COLO668 (cell line): ENCODE data around the gene REXO5.

Experiments used
- DNase-seq: peaks from one replicate; lab custom pipeline; 2025; ENCODE audit not compliant: unreplicated experiment; lab: John Stamatoyannopoulos, UW

The REXO5 gene

DNA sequence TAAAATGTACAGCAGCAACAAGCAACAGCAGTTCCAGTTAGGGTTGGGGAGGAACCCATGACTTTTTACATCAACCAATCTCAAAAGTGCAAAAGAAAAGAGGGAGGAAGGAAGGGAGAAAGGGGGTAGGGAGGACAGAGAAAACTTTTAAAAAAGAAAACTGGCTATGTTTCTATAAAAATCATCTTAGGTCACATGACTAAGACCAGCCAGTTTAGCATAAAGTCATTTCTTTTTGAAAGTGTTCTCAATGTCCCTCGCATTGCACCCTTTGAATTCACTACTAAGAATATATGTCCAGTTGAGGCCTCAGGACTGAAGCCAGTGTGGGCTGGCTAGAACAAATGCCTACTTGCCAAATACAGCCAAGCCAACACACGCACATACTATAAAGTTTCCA lies 64.9 kb downstream of the REXO5 start:
- DNase-seq, result no peak

DNA sequence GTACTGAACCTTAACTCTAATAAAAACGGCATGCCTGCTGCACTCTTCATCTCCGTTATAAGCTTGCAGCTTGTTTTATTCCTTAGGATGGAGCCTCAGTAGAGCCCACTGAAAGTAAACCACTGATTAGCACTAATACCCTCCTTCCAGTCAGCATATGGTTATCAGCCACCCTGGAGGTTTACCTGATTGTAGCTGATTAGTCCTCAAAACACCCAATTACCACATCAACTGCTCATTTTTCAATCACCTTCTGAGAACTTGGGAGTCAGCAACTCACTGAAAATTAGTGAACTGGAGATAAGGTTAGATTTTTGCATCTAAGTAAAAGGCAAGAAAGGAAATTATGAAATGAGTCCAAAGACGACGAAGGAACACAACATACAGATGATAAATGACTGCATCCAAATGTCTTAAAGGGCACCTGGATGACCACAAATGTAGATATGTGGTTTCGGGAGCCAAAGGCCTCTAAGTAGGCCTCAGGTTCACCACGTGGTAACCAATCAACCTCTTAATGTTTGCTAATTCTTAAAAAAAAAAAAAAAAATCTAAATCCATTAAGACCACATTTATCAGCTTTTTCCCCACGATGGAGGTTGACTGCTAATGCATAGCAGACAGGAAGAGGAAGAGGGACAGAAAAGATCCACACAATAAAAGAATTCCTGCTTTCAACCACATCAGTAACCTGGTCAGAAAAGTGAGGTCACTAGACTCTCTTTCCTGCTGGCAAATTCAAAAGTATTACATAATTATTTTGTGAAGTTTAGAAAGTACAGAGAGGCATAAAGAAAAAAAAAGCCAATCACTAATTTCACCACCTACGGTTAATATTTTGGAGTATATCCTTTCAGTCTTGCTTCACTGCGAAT lies 65.9 kb downstream of the REXO5 start:
- no peak for DNase-seq

DNA sequence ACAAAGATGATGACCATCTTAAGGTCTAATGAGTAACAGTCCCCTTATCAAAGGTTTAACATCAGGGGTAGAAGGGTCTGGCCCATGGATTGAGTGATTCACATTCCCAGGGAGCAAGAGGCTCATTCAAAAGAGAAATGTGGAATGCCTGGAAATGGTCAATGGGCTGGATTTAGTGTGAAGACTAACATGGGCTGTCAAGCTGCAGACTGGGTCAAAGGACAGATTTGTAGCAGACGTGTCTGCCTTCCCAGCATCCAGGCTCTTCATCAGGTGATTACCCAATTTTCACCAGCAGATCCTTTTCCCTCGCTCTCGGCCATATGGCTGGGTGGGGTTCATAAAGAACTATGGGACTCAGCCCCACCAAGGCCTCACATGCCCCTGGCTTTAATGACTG lies 67.0 kb downstream of the REXO5 start:
- DNase-seq, result no peak

DNA sequence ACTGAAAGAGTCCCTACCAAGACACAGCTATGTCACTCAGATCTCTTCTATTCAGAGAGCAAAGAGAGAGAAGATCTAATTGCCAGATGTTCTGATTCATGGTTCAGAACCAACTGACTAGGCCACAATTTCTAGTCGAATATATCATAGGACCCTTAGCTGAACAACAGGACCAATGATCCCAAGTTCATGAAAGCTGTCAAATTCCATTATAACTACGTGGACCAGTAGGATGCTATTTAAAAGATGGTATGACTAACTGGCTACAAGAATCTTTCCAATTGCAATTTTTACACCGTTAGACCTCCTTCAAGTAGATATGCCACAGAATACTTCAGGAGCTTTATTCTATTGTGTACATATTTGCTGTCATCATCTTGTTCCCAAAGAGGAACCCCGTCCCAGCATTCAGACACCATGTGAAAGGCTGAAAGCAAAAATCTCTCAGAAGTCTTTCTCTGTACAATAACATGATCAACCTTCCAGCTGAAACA lies 67.8 kb downstream of the REXO5 start:
- DNase-seq, result no peak

DNA sequence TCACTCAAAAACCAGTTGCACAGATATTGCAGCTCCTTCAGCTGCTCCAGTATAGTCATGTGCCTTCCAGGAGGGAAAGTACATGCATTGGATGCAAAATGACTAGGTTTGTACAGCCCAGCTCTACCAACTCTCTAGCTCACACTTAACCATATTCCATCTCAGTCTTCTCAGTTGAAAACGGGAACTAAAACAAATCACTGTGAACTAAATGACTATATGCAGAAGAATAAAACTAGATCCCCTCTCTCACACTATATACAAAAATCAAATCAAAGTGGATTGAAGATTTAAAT lies 69.0 kb downstream of the REXO5 start:
- no peak for DNase-seq

DNA sequence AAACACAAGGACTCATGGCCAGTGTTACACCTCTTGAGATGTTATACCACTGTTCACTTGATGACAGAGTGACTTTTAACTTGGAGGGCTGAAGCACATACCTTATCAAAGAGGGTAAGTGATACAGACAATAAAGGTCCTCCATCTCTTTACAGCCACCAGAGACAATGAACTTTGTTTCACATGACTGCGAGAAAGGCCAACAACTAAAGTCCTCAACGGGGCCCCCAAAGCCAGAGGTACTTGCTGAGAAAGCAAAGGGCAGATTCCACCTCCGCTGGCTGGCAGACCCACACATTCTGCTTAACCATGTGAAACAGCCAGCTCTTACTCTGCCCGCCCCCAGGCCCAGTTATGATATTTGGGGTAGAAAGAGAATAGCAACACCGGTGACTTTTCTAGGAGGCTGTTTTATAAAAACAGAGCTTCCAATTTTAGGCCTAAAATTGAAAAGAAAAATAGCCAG lies 72.4 kb downstream of the REXO5 start:
- DNase-seq, result no peak

DNA sequence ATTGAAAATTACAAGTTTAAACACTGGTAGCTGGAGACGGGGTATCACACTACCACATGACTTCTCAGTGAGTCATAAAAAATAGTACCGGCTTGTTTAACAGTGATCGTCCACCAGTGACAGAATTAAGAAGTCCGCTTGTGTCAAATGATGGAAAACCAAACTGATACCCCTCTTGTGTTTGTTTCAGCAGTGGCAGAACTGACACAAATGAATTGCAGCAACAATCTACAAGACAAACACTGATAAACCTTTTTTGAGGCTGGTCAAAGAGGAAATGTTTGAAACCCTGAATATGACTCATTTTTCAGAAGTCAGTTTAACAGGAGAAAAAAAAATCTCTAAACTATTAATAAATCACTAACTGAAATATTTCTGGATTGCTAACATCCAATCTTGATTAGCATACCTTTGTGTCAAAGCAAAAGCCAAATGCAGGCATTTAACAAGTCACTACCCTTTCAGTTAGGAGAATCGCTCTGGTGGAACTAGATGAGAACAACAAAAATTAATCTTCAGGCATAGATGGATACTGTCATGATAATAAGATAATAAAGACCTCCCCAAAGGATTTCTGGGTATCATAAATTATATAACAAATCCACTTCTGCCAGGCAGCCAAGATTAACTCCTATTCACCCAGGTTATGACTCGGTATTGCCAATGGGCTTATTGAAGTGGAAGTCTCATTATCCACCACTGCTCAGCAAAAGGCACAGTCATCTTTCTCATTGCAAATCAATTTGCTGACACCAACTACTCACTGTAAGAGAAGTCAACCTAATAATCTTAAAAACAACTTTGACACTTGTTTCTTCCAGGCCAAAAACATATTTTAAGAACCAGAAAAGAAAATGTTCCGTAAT lies 73.1 kb downstream of the REXO5 start:
- DNase-seq, result no peak

DNA sequence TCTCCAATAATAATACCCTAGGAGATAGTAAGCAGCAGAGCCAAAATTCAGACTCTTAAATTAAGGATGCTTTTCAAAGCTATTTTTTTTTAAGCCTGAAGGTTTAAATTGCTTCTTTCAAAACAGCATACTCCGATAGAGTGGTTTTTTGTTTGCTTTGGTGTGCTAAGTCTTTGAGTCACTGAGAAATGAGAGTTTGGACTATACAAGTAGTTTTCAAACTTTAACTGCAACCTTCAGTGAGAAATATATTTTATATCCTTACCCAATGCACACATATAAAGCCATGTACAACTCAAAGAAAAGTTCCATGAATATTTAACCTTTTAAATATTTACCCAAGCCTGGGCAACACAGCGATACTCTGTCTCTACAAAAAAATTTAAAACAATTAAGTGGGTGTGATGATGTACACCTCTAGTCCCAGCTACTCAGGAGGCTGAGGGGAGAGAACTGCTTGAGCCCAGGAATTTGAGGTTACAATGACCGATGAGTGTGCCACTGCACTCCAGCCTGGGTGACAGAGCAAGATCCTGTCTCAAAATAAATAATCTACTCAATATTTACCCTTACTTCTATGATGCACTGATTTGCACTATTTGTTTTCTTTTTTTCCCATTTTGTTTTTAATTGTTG lies 74.7 kb downstream of the REXO5 start:
- DNase-seq, result no peak

DNA sequence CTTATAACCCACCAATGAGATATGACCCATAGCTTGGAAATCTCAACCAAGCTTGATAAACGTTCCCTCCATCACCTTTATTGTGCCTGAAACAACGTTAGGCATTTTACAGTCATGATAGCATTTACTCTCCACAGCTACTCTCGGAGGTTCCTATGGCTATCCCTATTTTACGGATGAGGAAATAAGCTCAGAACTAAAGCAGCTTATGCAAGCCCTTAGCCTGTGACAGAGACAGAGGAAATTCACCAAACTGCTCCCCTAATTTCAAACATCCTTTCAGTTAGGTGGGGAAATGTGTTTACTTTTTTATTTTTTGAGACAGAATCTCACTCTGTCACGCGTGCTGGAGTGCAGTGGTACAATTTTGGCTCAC lies 75.2 kb downstream of the REXO5 start:
- no peak for DNase-seq

DNA sequence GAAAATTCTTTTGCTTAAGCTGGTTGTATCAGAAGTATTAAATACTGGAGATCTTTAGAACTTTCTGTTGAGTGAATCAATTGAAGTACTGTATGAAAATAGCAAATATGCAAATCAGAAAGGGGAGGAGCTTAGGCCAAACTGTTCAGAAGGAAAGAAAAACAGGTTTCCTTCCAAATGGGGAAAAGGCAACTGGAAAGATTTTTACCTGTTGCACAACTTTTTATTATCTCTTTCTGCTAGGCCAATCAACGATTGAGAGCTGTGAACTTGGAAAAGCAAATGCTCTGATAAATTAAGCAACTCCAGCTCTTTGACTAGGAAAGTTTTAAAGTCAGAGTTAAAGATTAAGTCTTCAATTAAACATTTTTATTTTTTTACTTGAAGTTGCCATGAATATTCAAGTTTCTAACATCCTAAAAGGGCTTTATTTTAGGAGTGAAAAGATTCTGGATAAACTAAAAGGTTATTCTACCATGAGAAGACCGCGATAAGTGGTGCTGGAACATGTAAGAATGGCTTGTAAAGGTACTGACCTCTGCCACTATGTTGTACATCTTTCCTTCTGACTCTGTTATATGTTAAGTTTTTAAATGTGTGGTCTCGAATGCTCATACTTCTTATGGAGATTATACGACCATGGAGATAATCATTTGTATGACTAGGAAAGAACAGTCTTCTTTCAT lies 77.4 kb downstream of the REXO5 start:
- no peak for DNase-seq

DNA sequence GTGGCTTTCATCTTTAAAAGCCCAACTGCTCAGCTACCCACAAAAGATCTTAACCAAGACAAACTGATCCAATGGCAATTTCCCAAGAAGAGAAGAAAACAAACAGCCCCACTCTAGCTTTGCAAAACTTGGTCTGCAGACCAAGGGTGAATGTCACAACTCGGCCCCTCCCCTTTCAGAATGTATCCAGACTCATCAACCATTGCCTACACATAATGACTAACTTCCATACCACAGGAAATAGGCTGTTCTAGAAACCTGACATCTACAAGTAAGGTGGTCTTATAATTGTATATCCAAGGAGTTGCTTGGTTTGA lies 77.9 kb downstream of the REXO5 start:
- no peak for DNase-seq

DNA sequence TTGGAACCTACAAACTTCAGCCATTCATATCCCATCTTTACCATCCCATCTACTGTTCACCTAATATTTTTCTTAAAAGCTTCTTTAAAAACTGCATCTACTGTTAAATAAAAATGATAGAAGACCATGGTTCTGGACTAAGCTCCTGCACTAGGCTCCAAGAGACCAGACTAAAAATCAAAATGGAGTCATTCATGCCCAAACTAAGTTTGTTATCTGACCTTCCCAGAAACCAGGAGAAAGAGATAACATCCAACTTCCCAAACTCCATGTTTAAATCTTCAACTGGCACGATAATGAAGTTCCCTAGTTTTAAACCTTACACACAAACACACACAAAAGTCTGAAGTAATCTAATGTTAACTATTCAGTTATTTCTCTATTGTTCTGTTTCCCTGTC lies 80.0 kb downstream of the REXO5 start:
- DNase-seq, result no peak

DNA sequence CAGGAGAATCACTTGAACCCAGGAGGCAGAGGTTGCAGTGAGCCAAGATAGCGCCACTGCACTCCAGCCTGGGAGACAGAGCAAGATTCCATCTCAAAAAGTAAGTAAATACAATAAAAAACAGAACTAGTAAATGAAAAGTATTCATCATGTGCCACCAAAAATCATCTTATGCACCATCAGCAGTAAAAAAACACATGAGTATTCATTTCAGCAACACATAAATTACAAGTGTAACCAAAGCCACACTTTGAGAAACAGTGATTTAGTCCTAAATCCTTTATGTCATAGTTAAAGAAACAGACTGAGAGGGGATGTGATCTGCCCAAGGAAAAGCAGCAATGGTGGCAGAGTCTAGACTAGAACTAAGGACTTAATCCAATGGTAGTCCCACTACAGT lies 80.9 kb downstream of the REXO5 start:
- DNase-seq, result no peak

DNA sequence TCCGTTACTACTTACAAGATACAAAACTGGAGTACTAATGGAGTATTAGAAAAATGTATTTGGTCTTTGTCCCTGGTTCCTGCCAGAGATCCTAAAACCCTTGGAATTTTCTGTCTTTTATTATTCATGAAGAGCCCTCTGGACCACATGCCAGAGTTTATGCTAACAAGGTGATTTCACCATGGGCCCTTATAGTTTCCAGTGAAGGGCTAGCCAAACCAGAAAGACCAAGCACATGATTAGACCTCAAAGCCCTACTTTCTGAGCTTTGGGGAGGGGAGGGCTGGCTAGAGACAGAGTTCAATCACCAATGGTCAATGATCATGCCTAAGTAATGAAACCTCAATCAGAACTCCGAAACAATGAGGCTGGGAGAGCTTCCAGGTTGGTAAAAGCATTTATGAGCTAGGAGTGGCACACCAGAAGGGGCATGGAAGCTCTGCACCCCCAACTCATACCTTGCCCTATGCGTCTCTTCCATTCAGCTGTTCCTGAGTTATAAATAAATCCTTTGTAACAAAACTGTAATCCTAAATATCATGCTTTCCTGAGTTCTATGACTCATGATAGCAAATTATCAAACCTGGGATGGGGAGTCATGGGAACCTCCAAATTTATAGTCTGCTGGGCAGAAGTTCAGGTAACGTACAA lies 83.4 kb downstream of the REXO5 start:
- DNase-seq, result no peak

DNA sequence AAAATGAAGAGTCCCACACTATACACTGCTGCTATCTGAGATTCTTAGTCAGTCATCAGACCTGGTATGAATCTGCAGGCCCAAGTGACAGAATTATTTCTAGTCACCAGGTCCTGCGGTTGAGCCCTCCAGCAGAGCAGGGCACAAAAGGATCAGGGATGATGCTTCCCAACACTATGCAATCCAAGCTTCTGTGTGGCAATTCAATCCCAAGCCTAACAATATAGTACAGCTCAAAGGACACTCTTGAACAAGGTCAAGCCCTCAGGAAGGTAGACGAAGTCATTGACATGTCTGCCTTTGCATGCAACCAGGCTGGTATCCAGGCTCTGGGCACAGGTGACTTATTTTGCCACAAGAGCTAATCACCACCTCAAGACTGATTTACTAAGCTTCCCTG lies 88.1 kb downstream of the REXO5 start:
- DNase-seq, result no peak

DNA sequence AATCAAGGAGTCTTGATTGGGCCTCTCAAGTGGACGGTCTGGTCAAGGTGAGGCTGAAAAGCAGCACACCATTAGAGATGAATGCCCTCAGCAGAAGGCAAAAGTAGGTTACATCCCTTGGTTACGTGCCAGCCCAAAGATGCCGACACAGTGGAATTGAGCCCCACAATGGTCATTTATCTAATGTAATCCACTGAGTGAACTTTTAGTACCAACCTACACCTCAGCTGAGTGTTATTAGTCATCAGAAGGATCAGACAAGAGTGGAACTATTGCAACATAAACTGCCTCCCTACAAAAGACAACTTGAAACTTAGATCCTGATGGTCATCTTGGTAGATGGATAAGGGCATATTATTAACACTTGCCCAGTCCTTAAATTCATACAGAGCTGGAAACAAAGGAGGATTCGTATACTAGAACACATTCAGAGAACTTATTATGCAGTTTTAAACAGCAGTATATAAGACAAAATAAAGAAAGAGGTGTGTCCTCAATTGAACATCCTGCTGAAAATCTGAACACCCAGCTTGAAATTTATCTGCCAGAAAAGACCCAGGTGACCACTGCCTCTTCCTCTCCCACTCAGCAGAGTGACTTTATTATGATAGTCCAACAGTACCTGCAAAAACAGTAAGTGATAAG lies 91.0 kb downstream of the REXO5 start:
- DNase-seq, result no peak

DNA sequence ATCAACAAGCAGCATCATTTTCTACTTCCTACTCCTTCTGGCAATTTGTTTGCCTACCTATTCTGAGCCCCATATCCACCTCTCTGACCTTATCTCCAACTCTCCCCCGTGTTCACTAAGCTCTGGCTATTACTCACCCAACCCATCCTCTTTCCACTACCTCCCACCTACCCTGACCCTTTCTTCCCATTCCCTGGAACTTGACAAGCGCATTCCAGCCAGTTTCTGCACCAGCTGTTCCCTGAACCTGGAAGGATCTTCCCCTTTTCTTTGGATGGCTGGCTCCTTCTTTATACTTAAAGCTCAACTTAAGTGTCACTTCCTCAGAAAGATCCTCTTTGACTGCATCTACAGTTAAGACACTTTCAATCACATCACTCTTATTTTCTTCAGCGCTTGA lies 91.6 kb downstream of the REXO5 start:
- DNase-seq, result no peak

DNA sequence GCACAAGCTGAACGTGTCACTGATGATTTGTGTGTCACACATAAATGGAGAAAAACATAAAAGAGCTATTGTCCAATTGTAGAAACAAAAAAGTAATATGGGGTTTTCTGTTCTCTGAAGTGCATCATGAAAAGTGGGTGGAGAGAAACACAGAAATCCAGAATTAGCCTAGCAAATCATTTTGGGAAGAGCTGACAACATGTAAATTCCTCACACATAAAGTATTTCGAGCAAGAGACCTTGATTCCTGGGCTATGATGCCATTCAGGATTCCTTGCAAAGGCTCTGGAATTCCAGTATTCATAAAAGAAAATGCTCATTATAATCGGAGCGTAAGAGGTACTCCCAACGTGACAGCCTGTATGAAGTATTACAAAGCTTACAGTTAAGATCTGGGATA lies 92.7 kb downstream of the REXO5 start:
- DNase-seq, result no peak
